Adrenal gland (tissue), 12 donors: ENCODE results near the gene WSCD2. TPM values are rescaled to one million over a fixed set of nuclear protein-coding genes. Genes with fewer than 3 reads are reported as not detected.

Source experiments
- DNase-seq, 7 donors: peaks; one replicate each; pipeline ENCODE4 v3.0.0-alpha.2; 2019 to 2020
- H3K27ac ChIP-seq, 5 donors: fragments of 200-600 bp; sonication (generic) in 4 of 5; 1 replicate in 3 of 5; 2 replicates in 2 of 5; pipeline versions ENCODE4 v1.5.1 to v1.8.0; 2016 to 2020; ENCODE audit warnings: mild to moderate bottlenecking in 1 of 5
- H3K27me3 ChIP-seq: fragments of 200-600 bp; 2 replicates; pipeline ENCODE4 v1.8.0; 2021
- H3K36me3 ChIP-seq, 2 donors: fragments of 200-600 bp; replicated peaks in 1 of 2; 1 replicate in 1 of 2; 2 replicates in 1 of 2; pipeline versions ENCODE4 v1.5.1 to v1.8.0; 2018 to 2022
- H3K4me1 ChIP-seq, 2 donors: fragments of 200-600 bp; replicated peaks in 1 of 2; 1 replicate in 1 of 2; 2 replicates in 1 of 2; pipeline versions ENCODE4 v1.5.1 to v1.8.0; 2018 to 2021
- H3K4me3 ChIP-seq, 4 donors: fragments of 200-600 bp; sonication (generic) in 3 of 4; one replicate each; pipeline ENCODE4 v1.5.1; 2016 to 2018
- H3K9me3 ChIP-seq, 3 donors: fragments of 200-600 bp; sonication (generic) in 1 of 3; replicated peaks in 1 of 3; 1 replicate in 2 of 3; 2 replicates in 1 of 3; pipeline versions ENCODE4 v1.5.1 to v1.8.0; 2016 to 2021
- CTCF ChIP-seq, 6 experiments: fragments of 450-650 bp in 4 of 6; fragments of 200-600 bp in 2 of 6; sonication (generic) in 1 of 6; IDR thresholded peaks; 1 replicate in 5 of 6; 2 replicates in 1 of 6; pipeline versions ENCODE4 v1.5.1 to v1.8.0; 2016 to 2021; ENCODE audit warnings: antibody characterized with exemption in 6 of 6, mild to moderate bottlenecking in 2 of 6, moderate library complexity in 1 of 6
- POLR2A ChIP-seq, 2 donors: fragments of 450-650 bp; IDR thresholded peaks; one replicate each; pipeline ENCODE4 v1.6.1; 2017; ENCODE audit warnings: antibody characterized with exemption in 2 of 2, mild to moderate bottlenecking in 2 of 2, moderate library complexity in 1 of 2
- WGBS, 4 donors: extraction: QIAGEN DNeasy Blood & Tissue Kit in 2 of 4; methylation state at CpG; one replicate each; pipeline versions ENCODE4 v1.1.5 to v1.1.7; 2013 to 2017; 5-methylcytosine and 5-hydroxymethylcytosine counted together
- intact Hi-C, 2 donors: fragments of 100-400 bp; cut with DNase I; formaldehyde crosslinking; loops; one replicate each; pipeline versions ENCODE4 v1.14.1 to v1.15.0; 2022 to 2023
- polyA plus RNA-seq, 3 donors: library from polyadenylated mRNA; stranded (reverse); fragments of 200-250 nt in 2 of 3; fragments of 350-450 nt in 1 of 3; fragmentation: Illumina TruSeq in 1 of 3; extraction: RNeasy Lipid Tissue Mini Kit (QIAGEN cat#74804) in 1 of 3; gene quantifications; one replicate each; pipeline ENCODE4 v1.2.3, GENCODE V29; 2013 to 2014
- total RNA-seq, 9 donors: library from RNA; depleted of rRNA in 4 of 9; stranded (reverse); fragments of >200 nt in 4 of 9; fragments of 120-200 nt in 1 of 9; fragmentation: NEBNext Ultra II Directional in 1 of 9; extraction: Animal tissue kit (Norgen Biotek cat#: 25700) in 1 of 9; gene quantifications; one replicate each; pipeline versions ENCODE4 v1.1.0 to v1.2.4, GENCODE V29; 2013 to 2023
- donor health status: healthy with polysubstance abuse.
- donor health status: Bipolar disorder and iron deficiency.
- donor health status: DM: yes; HTN: yes; CAD: no.
- donor health status: DM: no; HTN: no; CAD: no.
- donor health status: DM: no; HTN: no; CAD: no.
- donor health status: DM: yes; HTN: yes; CAD: no.

WSCD2 gene
- total and polyA plus RNA-seq, 12 donors: 0.18 to 2.9 (median 0.69) TPM

GRCh38 chr12:108210001-108210400 is 80.9 kb downstream of the WSCD2 start:
- H3K27ac ChIP-seq: no peak overlapping the region
- peaks cover 4% of the 10 kb centered on the region for H3K27me3 ChIP-seq
- H3K9me3 ChIP-seq: no peaks in the 10 kb centered on the region
- no peak for DNase-seq
- 87 to 94% (median 89%) methylated on average over 11 to 22 of the region's 22 CpGs for WGBS, 4 donors
- no peak for TF ChIP-seq CTCF (IDR thresholded peaks at IDR 0.05)
- TF ChIP-seq POLR2A (IDR thresholded peaks at IDR 0.05): no peak
- H3K4me3 ChIP-seq: no peak overlapping the region
- H3K4me1 ChIP-seq: no peaks in the 10 kb centered on the region
- intact Hi-C loops: no loop called here
- no peaks in the 10 kb centered on the region for H3K36me3 ChIP-seq

- WGBS, 4 donors: 41 to 63% (median 47%) methylated on average over 2 of the region's 2 CpGs
- intact Hi-C loops: no loop called here
- Histone ChIP-seq H3K4me3 (no peak overlapping the region), H3K27ac (no peak overlapping the region), H3K9me3 (no peaks in the 10 kb centered on the region), H3K4me1 (no peaks in the 10 kb centered on the region), H3K27me3 (peaks cover 4% of the 10 kb centered on the region), H3K36me3 (no peaks in the 10 kb centered on the region)
- no peak for TF ChIP-seq POLR2A (IDR thresholded peaks at IDR 0.05)
- TF ChIP-seq CTCF (IDR thresholded peaks at IDR 0.05): no peak
- DNase-seq: no peak
Measured at GRCh38 chr12:108211157-108211556, 82.1 kb downstream of the WSCD2 start.

- no peaks in the 10 kb centered on the region for H3K36me3 ChIP-seq
- 71 to 81% (median 74%) methylated on average over 6 of the region's 6 CpGs for WGBS, 4 donors
- no peaks in the 10 kb centered on the region for H3K4me1 ChIP-seq
- TF ChIP-seq POLR2A (IDR thresholded peaks at IDR 0.05): no peak
- TF ChIP-seq CTCF (IDR thresholded peaks at IDR 0.05): no peak
- intact Hi-C loops: no loop called here
- H3K27ac ChIP-seq: no peak overlapping the region
- DNase-seq: no peak
- H3K4me3 ChIP-seq: no peak overlapping the region
- no peaks in the 10 kb centered on the region for H3K27me3 ChIP-seq
- no peaks in the 10 kb centered on the region for H3K9me3 ChIP-seq
Measured at GRCh38 chr12:108213871-108214445, 84.9 kb downstream of the WSCD2 start.

GRCh38 chr12:108214486-108214885 is 85.4 kb downstream of the WSCD2 start:
- no peaks in the 10 kb centered on the region for H3K9me3 ChIP-seq
- peak in 4 of 7 donors; percentile 29 to 37 (median 34) for DNase-seq
- TF ChIP-seq CTCF (IDR thresholded peaks at IDR 0.05): no peak
- TF ChIP-seq POLR2A (IDR thresholded peaks at IDR 0.05): no peak
- H3K4me1 ChIP-seq: no peaks in the 10 kb centered on the region
- intact Hi-C loops: no loop called here
- H3K27me3 ChIP-seq: no peaks in the 10 kb centered on the region
- 28 to 47% (median 42%) methylated on average over 4 of the region's 4 CpGs for WGBS, 4 donors
- H3K4me3 ChIP-seq: no peak overlapping the region
- H3K27ac ChIP-seq: no peak overlapping the region
- H3K36me3 ChIP-seq: no peaks in the 10 kb centered on the region
